Activated CD8-positive, alpha-beta T cell treated with anti-CD3 and anti-CD28 coated beads for 36 hours (primary cell): Measurements from ENCODE around the gene CABP2. TPM values are rescaled to one million over a fixed set of nuclear protein-coding genes. Genes with fewer than 3 reads are reported as not detected.

Source experiments
- ATAC-seq: fragments of 200-7000 bp; cut with Tn5 transposase; one replicate; pipeline ENCODE4 v1.10.0; 2021; ENCODE audit warnings: mild to moderate bottlenecking, moderate library complexity
- CTCF ChIA-PET: fragments of 350-600 bp; sonication (Branson Sonifier 250); formaldehyde crosslinking; loops from one replicate; lab custom pipeline; 2021; ENCODE audit warnings: antibody characterized with exemption; lab: Charles Lee
- POLR2A ChIA-PET: fragments of 350-600 bp; sonication (Branson Sonifier 250); formaldehyde crosslinking; loops from one replicate; lab custom pipeline; 2021; ENCODE audit warnings: antibody characterized with exemption; lab: Charles Lee
- DNase-seq: peaks from one replicate; pipeline ENCODE4 v3.0.0-alpha.2; 2020
- H3K27ac Mint-ChIP-seq: one replicate; pipeline ENCODE4 v1.8.0; 2021; ENCODE audit warnings: mild to moderate bottlenecking, mixed read lengths
- H3K27me3 Mint-ChIP-seq: one replicate; pipeline ENCODE4 v1.8.0; 2021; ENCODE audit warnings: mixed read lengths
- H3K36me3 Mint-ChIP-seq: one replicate; pipeline ENCODE4 v1.8.0; 2021; ENCODE audit warnings: low read depth, mixed read lengths
- H3K4me1 Mint-ChIP-seq: one replicate; pipeline ENCODE4 v1.8.0; 2021; ENCODE audit warnings: low read depth, mixed read lengths
- H3K4me3 Mint-ChIP-seq: one replicate; pipeline ENCODE4 v1.8.0; 2021; ENCODE audit warnings: mild to moderate bottlenecking, moderate library complexity, mixed read lengths
- H3K9me3 Mint-ChIP-seq: one replicate; pipeline ENCODE4 v1.8.0; 2021; ENCODE audit warnings: mixed read lengths
- CTCF ChIP-seq: fragments of 200-600 bp; IDR thresholded peaks from one replicate; pipeline ENCODE4 v1.8.0; 2022; ENCODE audit warnings: antibody characterized with exemption, mild to moderate bottlenecking
- intact Hi-C: fragments of 100-400 bp; cut with micrococcal nuclease; formaldehyde crosslinking; loops from one replicate; pipeline ENCODE4 v1.10.0; 2022
- total RNA-seq, 2 experiments: library from RNA; stranded (reverse); gene quantifications; one replicate each; pipeline ENCODE4 v1.2.3, GENCODE V29; 2021

CABP2 gene
- total RNA-seq, 2 experiments from 2014 or later = not detected

- no peak overlapping the region for H3K27ac Mint-ChIP-seq
- H3K27me3 Mint-ChIP-seq = no peaks in the 10 kb centered on the region
- TF ChIP-seq CTCF = no peak
- no peaks in the 10 kb centered on the region for H3K4me1 Mint-ChIP-seq
- ATAC-seq (no peak), DNase-seq (no peak)
- no peak overlapping the region for H3K4me3 Mint-ChIP-seq
- ChIA-PET CTCF (no interaction called here), POLR2A (interaction anchor here (1.0 kb wide), 1 partner anchor 8 kb away, joined by 3 read pairs; no protein-coding TSS in a partner anchor)
- intact Hi-C loops = no loop called here
- H3K36me3 Mint-ChIP-seq = no peaks in the 10 kb centered on the region
- H3K9me3 Mint-ChIP-seq = no peaks in the 10 kb centered on the region
These were observed 20.3 kb upstream of the CABP2 start for GRCh38 chr11:67543585-67543984.

- ATAC-seq (no peak), DNase-seq (no peak)
- no peaks in the 10 kb centered on the region for H3K27me3 Mint-ChIP-seq
- H3K27ac Mint-ChIP-seq = no peak overlapping the region
- H3K36me3 Mint-ChIP-seq = no peaks in the 10 kb centered on the region
- intact Hi-C loops = no loop called here
- H3K4me3 Mint-ChIP-seq = no peak overlapping the region
- no peak for TF ChIP-seq CTCF
- H3K9me3 Mint-ChIP-seq = no peaks in the 10 kb centered on the region
- ChIA-PET POLR2A (interaction anchor here (1.0 kb wide), 1 partner anchor 9 kb away, joined by 3 read pairs; no protein-coding TSS in a partner anchor), CTCF (no interaction called here)
- no peaks in the 10 kb centered on the region for H3K4me1 Mint-ChIP-seq
These were observed 19.7 kb upstream of the CABP2 start for GRCh38 chr11:67542971-67543370.

- no peak for DNase-seq
- no peak for ATAC-seq
- no peak for TF ChIP-seq CTCF
- Mint-ChIP-seq H3K4me3 (no peak overlapping the region), H3K9me3 (no peaks in the 10 kb centered on the region), H3K27ac (no peak overlapping the region), H3K36me3 (no peaks in the 10 kb centered on the region), H3K4me1 (no peaks in the 10 kb centered on the region), H3K27me3 (no peaks in the 10 kb centered on the region)
- POLR2A ChIA-PET = no interaction called here
- CTCF ChIA-PET = no interaction called here
- intact Hi-C loops = no loop called here
These were observed 18.9 kb upstream of the CABP2 start for GRCh38 chr11:67542169-67542568.

GRCh38 chr11:67541198-67541597 lies 18.0 kb upstream of the CABP2 start:
- ATAC-seq (no peak), DNase-seq (no peak)
- Mint-ChIP-seq H3K9me3 (no peaks in the 10 kb centered on the region), H3K36me3 (no peaks in the 10 kb centered on the region), H3K27ac (no peak overlapping the region), H3K4me1 (no peaks in the 10 kb centered on the region), H3K4me3 (no peak overlapping the region), H3K27me3 (no peaks in the 10 kb centered on the region)
- no peak for TF ChIP-seq CTCF
- intact Hi-C loops = no loop called here
- ChIA-PET CTCF (no interaction called here), POLR2A (no interaction called here)

GRCh38 chr11:67539550-67539949 lies 16.3 kb upstream of the CABP2 start:
- no peaks in the 10 kb centered on the region for H3K27me3 Mint-ChIP-seq
- intact Hi-C loops = no loop called here
- no peak overlapping the region for H3K4me3 Mint-ChIP-seq
- no peak overlapping the region for H3K27ac Mint-ChIP-seq
- DNase-seq (peak; percentile 7), ATAC-seq (peak; percentile 39)
- H3K4me1 Mint-ChIP-seq = no peaks in the 10 kb centered on the region
- no peak for TF ChIP-seq CTCF
- ChIA-PET POLR2A (no interaction called here), CTCF (no interaction called here)
- H3K36me3 Mint-ChIP-seq = no peaks in the 10 kb centered on the region
- peaks cover 3% of the 10 kb centered on the region for H3K9me3 Mint-ChIP-seq
